HepG2 (cell line): Measurements from ENCODE around the gene FASTK. TPM values are rescaled to one million over a fixed set of nuclear protein-coding genes. Genes with fewer than 3 reads are reported as not detected.
A peak's percentile ranks its signal among the peaks of the same experiment; 100 is the strongest.

ENCODE experiments used
- ELF3 ChIP-seq: IDR thresholded peaks from 2 replicates; pipeline ENCODE4 v1.6.1; 2016; ENCODE audit warnings: missing genetic modification reagents, missing compliant biosample characterization
- ETV5 ChIP-seq: IDR thresholded peaks from 2 replicates; pipeline ENCODE4 v1.6.1; 2018; ENCODE audit warnings: missing biosample characterization, missing genetic modification reagents, inconsistent platforms, borderline replicate concordance
- GATA4 ChIP-seq: sonication (generic); IDR thresholded peaks from 2 replicates; pipeline ENCODE4 v1.6.1; 2016; ENCODE audit warnings: antibody characterized with exemption, low read depth, borderline replicate concordance
- GATAD1 ChIP-seq: IDR thresholded peaks from 2 replicates; pipeline ENCODE4 v1.6.1; 2016; ENCODE audit warnings: missing genetic modification reagents, missing compliant biosample characterization
- HES4 ChIP-seq: sonication (generic); formaldehyde crosslinking; IDR thresholded peaks from 2 replicates; pipeline ENCODE4 v1.9.0; 2021; ENCODE audit warnings: mild to moderate bottlenecking, missing genetic modification reagents, borderline replicate concordance
- HHEX ChIP-seq: IDR thresholded peaks from 2 replicates; pipeline ENCODE4 v1.6.1; 2016; ENCODE audit warnings: control low read depth
- KLF13 ChIP-seq: sonication (generic); formaldehyde crosslinking; IDR thresholded peaks from 2 replicates; pipeline ENCODE4 v1.4.0; 2020; ENCODE audit warnings: mild to moderate bottlenecking, missing genetic modification reagents
- STAT5B ChIP-seq: sonication (generic); formaldehyde crosslinking; IDR thresholded peaks from 2 replicates; pipeline ENCODE4 v1.4.0; 2020; ENCODE audit warnings: missing genetic modification reagents
- TEAD3 ChIP-seq: optimal IDR thresholded peaks from 2 replicates; pipeline ENCODE3; 2016; ENCODE audit warnings: borderline replicate concordance
- ZBTB7B ChIP-seq: sonication (generic); formaldehyde crosslinking; IDR thresholded peaks from 2 replicates; pipeline ENCODE4 v1.4.0; 2020; ENCODE audit warnings: missing genetic modification reagents
- ZFP1 ChIP-seq: IDR thresholded peaks from 2 replicates; pipeline ENCODE4 v1.6.1; 2016
- ZNF329 ChIP-seq: sonication (generic); formaldehyde crosslinking; IDR thresholded peaks from 2 replicates; pipeline ENCODE4 v1.9.0; 2021; ENCODE audit warnings: low read depth, mild to moderate bottlenecking, missing genetic modification reagents
- ZNF430 ChIP-seq: sonication (generic); formaldehyde crosslinking; IDR thresholded peaks from 2 replicates; pipeline ENCODE4 v1.9.0; 2021; ENCODE audit warnings: mild to moderate bottlenecking, missing genetic modification reagents
- ZNF441 ChIP-seq: sonication (generic); formaldehyde crosslinking; IDR thresholded peaks from 2 replicates; pipeline ENCODE4 v1.7.0; 2021; ENCODE audit warnings: missing genetic modification reagents, borderline replicate concordance
- ZNF496 ChIP-seq: sonication (generic); formaldehyde crosslinking; IDR thresholded peaks from 2 replicates; pipeline ENCODE4 v1.8.1; 2023; ENCODE audit warnings: mild to moderate bottlenecking, moderate library complexity, missing genetic modification reagents; ENCODE audit not compliant: insufficient replicate concordance
- ZNF577 ChIP-seq: sonication (generic); formaldehyde crosslinking; IDR thresholded peaks from 2 replicates; pipeline ENCODE4 v1.4.0; 2020; ENCODE audit warnings: mild to moderate bottlenecking, low read depth, missing genetic modification reagents, borderline replicate concordance
- ZNF660 ChIP-seq: sonication (generic); formaldehyde crosslinking; IDR thresholded peaks from 2 replicates; pipeline ENCODE4 v1.5.1; 2020; ENCODE audit warnings: mild to moderate bottlenecking, low read depth, missing genetic modification reagents, borderline replicate concordance
- polyA plus RNA-seq, 8 experiments: library from polyadenylated mRNA; depleted of rRNA in 3 of 8; stranded (reverse) in 7 of 8; unstranded in 1 of 8; fragments of >200 nt; fragmentation: Illumina TruSeq in 4 of 8; extraction: Trizol in 4 of 8; gene quantifications; 2 replicates each; pipeline versions ENCODE4 v1.2.1 to v1.2.3, GENCODE V29; 2011 to 2016; ENCODE audit warnings: low read depth in 4 of 8, missing spikeins in 1 of 8, mixed read lengths in 1 of 8; ENCODE audit not compliant: insufficient read depth in 1 of 8
- total RNA-seq, 5 experiments: library from RNA; depleted of rRNA; stranded (reverse); fragments of >200 nt; fragmentation: Illumina TruSeq; extraction: Trizol; gene quantifications; 2 replicates each; pipeline ENCODE4 v1.2.3, GENCODE V29; 2016; ENCODE audit warnings: low read depth in 1 of 5
- TF ChIP-seq, protein P1 (sequence below): sonication (generic); formaldehyde crosslinking; IDR thresholded peaks from 2 replicates; pipeline ENCODE4 v1.4.0; 2020; ENCODE audit warnings: missing genetic modification reagents
- TF ChIP-seq, protein P2 (sequence below): sonication (generic); formaldehyde crosslinking; IDR thresholded peaks from 2 replicates; pipeline ENCODE4 v1.4.0; 2020; ENCODE audit warnings: mild to moderate bottlenecking, missing genetic modification reagents
- TF ChIP-seq, protein P3 (sequence below): sonication (generic); formaldehyde crosslinking; IDR thresholded peaks from 2 replicates; pipeline ENCODE4 v1.4.0; 2020; ENCODE audit warnings: mild to moderate bottlenecking, missing genetic modification reagents
- TF ChIP-seq, protein P4 (sequence below): conservative IDR thresholded peaks from 2 replicates; pipeline ENCODE4 v1.6.1; 2018; ENCODE audit warnings: missing genetic modification reagents
- TF ChIP-seq, protein P5 (sequence below), 2 experiments: fragments of 450-650 bp in 1 of 2; sonication (generic) in 1 of 2; formaldehyde crosslinking; IDR thresholded peaks; 2 replicates each; pipeline versions ENCODE4 v1.5.0 to v1.8.0; 2020 to 2022; ENCODE audit warnings: mild to moderate bottlenecking in 1 of 2, missing genetic modification reagents in 1 of 2

FASTK gene
- total and polyA plus RNA-seq, 2 of the 13 experiments (the other 11 are each of a cell fraction or from before 2014, with no cell fraction given) = 52.9 to 55.7 TPM

DNA sequence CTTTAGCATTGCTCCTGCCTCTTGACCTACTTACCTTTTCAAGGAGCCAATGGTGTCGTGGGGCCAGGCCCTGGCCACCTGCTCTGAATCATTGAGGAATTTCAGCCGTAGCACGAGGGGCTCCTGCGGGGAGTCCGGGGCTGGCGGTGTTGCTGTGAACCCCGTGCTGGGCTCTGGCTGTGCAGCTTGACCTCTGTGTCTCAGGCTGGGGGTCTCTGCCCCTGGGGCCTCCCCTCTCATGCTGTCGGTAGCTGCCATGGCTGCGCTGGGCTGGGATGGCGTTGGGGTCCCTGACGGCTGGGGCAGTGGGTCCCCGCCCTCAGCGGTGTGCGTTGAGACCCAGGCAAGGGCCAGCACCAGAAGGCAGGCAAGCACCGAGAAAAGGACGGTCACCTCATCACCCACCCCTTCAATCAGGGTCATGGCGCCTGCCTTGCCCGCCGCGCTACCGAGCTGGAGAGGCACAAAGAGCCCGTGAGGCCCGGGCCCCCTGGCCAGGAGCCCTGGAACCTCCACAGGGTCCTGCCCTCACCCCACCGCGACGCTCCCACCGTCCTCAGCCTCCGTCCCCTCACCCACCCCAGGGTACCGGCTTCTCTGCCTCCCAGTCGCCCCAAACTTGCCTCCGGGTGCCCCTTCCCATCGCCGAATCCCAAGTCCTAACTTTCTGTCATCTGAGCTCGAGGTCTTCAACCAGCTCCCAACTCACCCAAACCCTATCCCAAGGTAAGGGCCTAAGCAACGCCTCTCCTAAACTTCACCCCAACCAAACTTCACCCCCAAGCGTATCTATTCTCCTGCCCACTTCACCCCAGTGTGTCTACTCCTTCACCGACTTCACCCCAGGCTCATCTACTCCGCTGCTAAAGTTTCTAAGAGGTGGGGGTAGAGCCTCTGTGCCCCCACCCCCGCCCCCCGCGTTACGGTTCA lies 1.8 kb upstream of the FASTK start (continued):
- no peak for TF ChIP-seq ZNF660
- TF ChIP-seq, protein P1, sequence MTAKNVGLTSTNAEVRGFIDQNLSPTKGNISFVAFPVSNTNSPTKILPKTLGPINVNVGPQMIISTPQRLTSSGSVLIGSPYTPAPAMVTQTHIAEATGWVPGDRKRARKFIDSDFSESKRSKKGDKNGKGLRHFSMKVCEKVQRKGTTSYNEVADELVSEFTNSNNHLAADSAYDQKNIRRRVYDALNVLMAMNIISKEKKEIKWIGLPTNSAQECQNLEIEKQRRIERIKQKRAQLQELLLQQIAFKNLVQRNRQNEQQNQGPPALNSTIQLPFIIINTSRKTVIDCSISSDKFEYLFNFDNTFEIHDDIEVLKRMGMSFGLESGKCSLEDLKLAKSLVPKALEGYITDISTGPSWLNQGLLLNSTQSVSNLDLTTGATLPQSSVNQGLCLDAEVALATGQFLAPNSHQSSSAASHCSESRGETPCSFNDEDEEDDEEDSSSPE (CRISPR knock-in tag) = peak; percentile 13; the same call in 1 of the 2 replicates
- TF ChIP-seq ZNF577 (CRISPR knock-in tag) = no peak
- TF ChIP-seq, protein P2, sequence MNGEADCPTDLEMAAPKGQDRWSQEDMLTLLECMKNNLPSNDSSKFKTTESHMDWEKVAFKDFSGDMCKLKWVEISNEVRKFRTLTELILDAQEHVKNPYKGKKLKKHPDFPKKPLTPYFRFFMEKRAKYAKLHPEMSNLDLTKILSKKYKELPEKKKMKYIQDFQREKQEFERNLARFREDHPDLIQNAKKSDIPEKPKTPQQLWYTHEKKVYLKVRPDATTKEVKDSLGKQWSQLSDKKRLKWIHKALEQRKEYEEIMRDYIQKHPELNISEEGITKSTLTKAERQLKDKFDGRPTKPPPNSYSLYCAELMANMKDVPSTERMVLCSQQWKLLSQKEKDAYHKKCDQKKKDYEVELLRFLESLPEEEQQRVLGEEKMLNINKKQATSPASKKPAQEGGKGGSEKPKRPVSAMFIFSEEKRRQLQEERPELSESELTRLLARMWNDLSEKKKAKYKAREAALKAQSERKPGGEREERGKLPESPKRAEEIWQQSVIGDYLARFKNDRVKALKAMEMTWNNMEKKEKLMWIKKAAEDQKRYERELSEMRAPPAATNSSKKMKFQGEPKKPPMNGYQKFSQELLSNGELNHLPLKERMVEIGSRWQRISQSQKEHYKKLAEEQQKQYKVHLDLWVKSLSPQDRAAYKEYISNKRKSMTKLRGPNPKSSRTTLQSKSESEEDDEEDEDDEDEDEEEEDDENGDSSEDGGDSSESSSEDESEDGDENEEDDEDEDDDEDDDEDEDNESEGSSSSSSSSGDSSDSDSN = peak; percentile 32; the same call in 1 of the 2 replicates
- TF ChIP-seq HHEX = no peak
- TF ChIP-seq, protein P3, sequence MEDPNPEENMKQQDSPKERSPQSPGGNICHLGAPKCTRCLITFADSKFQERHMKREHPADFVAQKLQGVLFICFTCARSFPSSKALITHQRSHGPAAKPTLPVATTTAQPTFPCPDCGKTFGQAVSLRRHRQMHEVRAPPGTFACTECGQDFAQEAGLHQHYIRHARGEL = no peak
- TF ChIP-seq GATA4 = no peak
- TF ChIP-seq ZFP1 (CRISPR knock-in tag) = no peak
- no peak for TF ChIP-seq ELF3 (CRISPR knock-in tag)
- no peak for TF ChIP-seq ZNF441 (CRISPR knock-in tag)
- 0 out of 2 replicates have a peak, but pooled peaks have one; percentile 35 for TF ChIP-seq HES4 (CRISPR knock-in tag)
- TF ChIP-seq GATAD1 (CRISPR knock-in tag) = no peak
- TF ChIP-seq ZBTB7B (CRISPR knock-in tag) = 0 out of 2 replicates have a peak, but pooled peaks have one; percentile 2
- TF ChIP-seq TEAD3 (CRISPR knock-in tag) = no peak
- no peak for TF ChIP-seq KLF13 (CRISPR knock-in tag)
- TF ChIP-seq ZNF430 (CRISPR knock-in tag) = peak; percentile 30; the same call in 1 of the 2 replicates
- TF ChIP-seq, protein P4, sequence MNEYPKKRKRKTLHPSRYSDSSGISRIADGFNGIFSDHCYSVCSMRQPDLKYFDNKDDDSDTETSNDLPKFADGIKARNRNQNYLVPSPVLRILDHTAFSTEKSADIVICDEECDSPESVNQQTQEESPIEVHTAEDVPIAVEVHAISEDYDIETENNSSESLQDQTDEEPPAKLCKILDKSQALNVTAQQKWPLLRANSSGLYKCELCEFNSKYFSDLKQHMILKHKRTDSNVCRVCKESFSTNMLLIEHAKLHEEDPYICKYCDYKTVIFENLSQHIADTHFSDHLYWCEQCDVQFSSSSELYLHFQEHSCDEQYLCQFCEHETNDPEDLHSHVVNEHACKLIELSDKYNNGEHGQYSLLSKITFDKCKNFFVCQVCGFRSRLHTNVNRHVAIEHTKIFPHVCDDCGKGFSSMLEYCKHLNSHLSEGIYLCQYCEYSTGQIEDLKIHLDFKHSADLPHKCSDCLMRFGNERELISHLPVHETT (CRISPR knock-in tag) = no peak
- TF ChIP-seq, protein P5, sequence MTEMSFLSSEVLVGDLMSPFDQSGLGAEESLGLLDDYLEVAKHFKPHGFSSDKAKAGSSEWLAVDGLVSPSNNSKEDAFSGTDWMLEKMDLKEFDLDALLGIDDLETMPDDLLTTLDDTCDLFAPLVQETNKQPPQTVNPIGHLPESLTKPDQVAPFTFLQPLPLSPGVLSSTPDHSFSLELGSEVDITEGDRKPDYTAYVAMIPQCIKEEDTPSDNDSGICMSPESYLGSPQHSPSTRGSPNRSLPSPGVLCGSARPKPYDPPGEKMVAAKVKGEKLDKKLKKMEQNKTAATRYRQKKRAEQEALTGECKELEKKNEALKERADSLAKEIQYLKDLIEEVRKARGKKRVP (CRISPR knock-in tag; IDR thresholded peaks at IDR 0.05) = no peak
- TF ChIP-seq STAT5B (CRISPR knock-in tag) = no peak
- no peak for TF ChIP-seq ETV5 (CRISPR knock-in tag)
- TF ChIP-seq ZNF329 (CRISPR knock-in tag) = no peak
- no peak for TF ChIP-seq ZNF496 (CRISPR knock-in tag)
